OCI-LY3 (cell line): Measurements from ENCODE around the gene EMC6.
"Not testable (repeated sequence)": the region's sequence is repeated elsewhere in the genome, so short reads cannot be mapped to it uniquely, and the experiment has no call there.

Source experiments
- H2AFZ ChIP-seq: fragments of 200-600, 300-600 bp; shearing (Covaris generic); 2 replicates; pipeline ENCODE4 v1.6.0; 2014; ENCODE audit warnings: antibody characterized with exemption, low read depth, low read length
- H3K27ac ChIP-seq: fragments of 200-600, 300-600 bp; sonication (generic); 2 replicates; pipeline ENCODE4 v1.5.1; 2014; ENCODE audit warnings: mild to moderate bottlenecking, low read length, moderate library complexity, mixed read lengths
- H3K27me3 ChIP-seq: fragments of 200-600, 300-600 bp; sonication (generic); 2 replicates; pipeline ENCODE4 v1.6.1; 2014; ENCODE audit warnings: low read depth, low read length, mixed read lengths
- H3K36me3 ChIP-seq: fragments of 200-600, 300-600 bp; sonication (generic); replicated peaks from 2 replicates; pipeline ENCODE3; 2014; ENCODE audit warnings: low read depth, low read length, mixed read lengths
- H3K4me1 ChIP-seq: fragments of 300-600, 200-600 bp; sonication (generic); 2 replicates; pipeline ENCODE4 v1.6.1; 2014; ENCODE audit warnings: low read length, mixed read lengths
- H3K4me2 ChIP-seq: fragments of 200-600, 300-600 bp; sonication (generic); 2 replicates; pipeline ENCODE4 v1.6.1; 2014; ENCODE audit warnings: low read length, mixed read lengths
- H3K4me3 ChIP-seq: fragments of 300-600, 200-600 bp; sonication (generic); 2 replicates; pipeline ENCODE4 v1.5.1; 2014; ENCODE audit warnings: antibody characterized with exemption, mild to moderate bottlenecking, low read length, moderate library complexity
- H3K79me2 ChIP-seq: fragments of 300-600, 200-600 bp; shearing (Covaris generic); 2 replicates; pipeline ENCODE4 v1.6.1; 2014; ENCODE audit warnings: mild to moderate bottlenecking, low read length, mixed read lengths
- H3K9ac ChIP-seq: fragments of 300-600, 200-600 bp; shearing (Covaris generic); 2 replicates; pipeline ENCODE4 v1.6.0; 2014; ENCODE audit warnings: mild to moderate bottlenecking, low read length, moderate library complexity
- H3K9me3 ChIP-seq: fragments of 200-600, 300-600 bp; shearing (Covaris generic); 2 replicates; pipeline ENCODE4 v1.6.1; 2014; ENCODE audit warnings: low read length, mixed read lengths; ENCODE audit not compliant: insufficient read depth
- H4K20me1 ChIP-seq: fragments of 200-600, 300-600 bp; sonication (generic); 2 replicates; pipeline ENCODE4 v1.6.1; 2016; ENCODE audit warnings: low read length, mixed read lengths; ENCODE audit not compliant: insufficient read depth
- EZH2phosphoT487 ChIP-seq: fragments of 200-600 bp; shearing (Covaris generic); IDR thresholded peaks from 2 replicates; pipeline ENCODE4 v1.6.1; 2018; ENCODE audit warnings: antibody characterized with exemption, mixed run types, low read depth
- TF ChIP-seq, protein P1 (sequence below): fragments of 200-600, 300-600 bp; sonication (generic); IDR thresholded peaks from 2 replicates; pipeline ENCODE4 v1.5.1; 2014; ENCODE audit warnings: antibody characterized with exemption, low read length, low read depth

The EMC6 gene

DNA sequence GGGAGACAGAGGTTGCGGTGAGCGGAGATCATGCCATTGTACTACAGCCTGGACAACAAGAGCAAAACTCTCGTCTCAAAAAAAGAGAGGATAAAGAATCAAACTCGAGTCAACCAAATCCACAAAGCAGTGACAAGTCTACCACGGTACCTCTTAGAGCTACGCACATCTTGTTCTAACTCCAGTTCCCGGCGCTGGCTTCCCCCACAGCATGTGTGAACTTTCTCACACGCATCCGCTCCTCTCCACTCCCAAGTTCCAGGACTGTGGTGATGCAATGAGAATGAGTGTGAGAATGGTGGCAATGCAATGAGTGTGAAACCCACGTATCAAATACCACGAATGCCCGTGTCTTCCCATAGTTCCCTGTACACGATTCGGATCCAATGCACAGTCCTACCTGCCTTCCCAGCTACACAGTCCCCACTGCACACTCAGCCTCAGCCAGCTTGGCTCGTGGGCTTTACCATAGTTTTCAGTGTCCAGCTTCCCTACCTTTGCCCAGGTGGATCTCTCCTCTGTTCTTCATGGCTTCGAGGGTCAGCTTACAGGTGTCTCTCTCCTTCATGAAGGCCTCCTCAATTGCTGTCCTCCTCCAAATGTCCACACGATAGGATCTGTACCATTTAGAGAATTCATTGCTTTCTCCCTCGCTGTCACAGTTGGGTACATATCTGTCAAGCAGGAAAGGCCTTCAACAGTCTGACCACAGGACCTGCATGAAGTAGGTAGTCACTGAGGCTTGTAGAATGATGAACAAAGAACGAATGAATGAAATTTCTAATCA lies 36.5 kb downstream of the EMC6 start:
- H4K20me1 ChIP-seq, result no peaks in the 10 kb centered on the region
- H3K36me3 ChIP-seq, result no peaks in the 10 kb centered on the region
- no peak overlapping the region for H2AFZ ChIP-seq
- peaks cover 24% of the 10 kb centered on the region for H3K4me1 ChIP-seq
- no peak for TF ChIP-seq EZH2phosphoT487
- TF ChIP-seq, protein P1, sequence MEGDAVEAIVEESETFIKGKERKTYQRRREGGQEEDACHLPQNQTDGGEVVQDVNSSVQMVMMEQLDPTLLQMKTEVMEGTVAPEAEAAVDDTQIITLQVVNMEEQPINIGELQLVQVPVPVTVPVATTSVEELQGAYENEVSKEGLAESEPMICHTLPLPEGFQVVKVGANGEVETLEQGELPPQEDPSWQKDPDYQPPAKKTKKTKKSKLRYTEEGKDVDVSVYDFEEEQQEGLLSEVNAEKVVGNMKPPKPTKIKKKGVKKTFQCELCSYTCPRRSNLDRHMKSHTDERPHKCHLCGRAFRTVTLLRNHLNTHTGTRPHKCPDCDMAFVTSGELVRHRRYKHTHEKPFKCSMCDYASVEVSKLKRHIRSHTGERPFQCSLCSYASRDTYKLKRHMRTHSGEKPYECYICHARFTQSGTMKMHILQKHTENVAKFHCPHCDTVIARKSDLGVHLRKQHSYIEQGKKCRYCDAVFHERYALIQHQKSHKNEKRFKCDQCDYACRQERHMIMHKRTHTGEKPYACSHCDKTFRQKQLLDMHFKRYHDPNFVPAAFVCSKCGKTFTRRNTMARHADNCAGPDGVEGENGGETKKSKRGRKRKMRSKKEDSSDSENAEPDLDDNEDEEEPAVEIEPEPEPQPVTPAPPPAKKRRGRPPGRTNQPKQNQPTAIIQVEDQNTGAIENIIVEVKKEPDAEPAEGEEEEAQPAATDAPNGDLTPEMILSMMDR, result no peak
- H3K4me3 ChIP-seq, result no peak overlapping the region
- no peak overlapping the region for H3K27ac ChIP-seq
- H3K9ac ChIP-seq, result no peak overlapping the region
- no peak overlapping the region for H3K4me2 ChIP-seq
- no peaks in the 10 kb centered on the region for H3K9me3 ChIP-seq
- no peaks in the 10 kb centered on the region for H3K27me3 ChIP-seq
- H3K79me2 ChIP-seq, result no peaks in the 10 kb centered on the region

DNA sequence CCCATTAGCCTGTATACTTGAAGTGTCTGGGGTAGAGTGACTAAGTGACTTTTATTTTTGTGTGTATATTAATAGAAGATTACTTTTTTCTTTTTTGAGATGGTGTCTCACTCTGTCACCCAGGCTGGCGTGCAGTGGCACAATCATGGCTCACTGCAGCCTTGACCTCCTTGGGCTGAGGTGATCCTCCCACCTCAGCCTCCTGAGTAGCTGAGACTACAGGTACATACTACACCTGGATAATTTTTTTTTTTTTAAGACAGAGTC lies 37.0 kb downstream of the EMC6 start:
- H3K4me1 ChIP-seq, result peaks cover 28% of the 10 kb centered on the region
- not testable (repeated sequence) for H3K9ac ChIP-seq, H3K36me3 ChIP-seq, H3K79me2 ChIP-seq, H3K27me3 ChIP-seq, H3K9me3 ChIP-seq, H3K27ac ChIP-seq, H3K4me3 ChIP-seq, H3K4me2 ChIP-seq, H4K20me1 ChIP-seq, H2AFZ ChIP-seq

DNA sequence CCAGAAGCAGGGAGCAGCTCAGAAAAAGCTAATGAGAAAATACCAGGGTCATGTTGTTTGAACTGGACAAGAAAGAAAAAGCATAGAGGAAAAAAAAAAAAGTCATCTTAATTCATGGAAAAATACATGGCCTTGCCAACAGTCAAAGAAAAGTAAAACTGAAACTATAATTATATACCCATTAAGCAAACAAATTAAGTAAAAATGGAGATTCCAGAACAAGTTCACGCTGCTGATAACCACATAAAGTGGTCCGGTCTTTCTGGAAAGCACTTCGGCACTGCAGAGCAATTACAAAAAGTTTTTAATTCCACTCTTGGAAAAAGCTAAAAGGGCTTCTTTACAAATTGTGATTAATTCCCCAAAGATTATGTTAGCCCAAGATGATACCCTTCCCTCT lies 39.8 kb downstream of the EMC6 start:
- H3K36me3 ChIP-seq, result peaks cover 2% of the 10 kb centered on the region
- H3K4me1 ChIP-seq, result peaks cover 48% of the 10 kb centered on the region
- H3K27ac ChIP-seq, result no peak overlapping the region
- H3K4me3 ChIP-seq, result peak overlapping the region; percentile 44; the same call in 1 of the 2 replicates
- no peaks in the 10 kb centered on the region for H4K20me1 ChIP-seq
- TF ChIP-seq, protein P1, result no peak
- TF ChIP-seq EZH2phosphoT487, result no peak
- H3K9me3 ChIP-seq, result no peaks in the 10 kb centered on the region
- H2AFZ ChIP-seq, result no peak overlapping the region
- H3K4me2 ChIP-seq, result peak overlapping the region; percentile 41
- H3K9ac ChIP-seq, result 0 out of 2 replicates have a peak overlapping the region, but pooled peaks have one; percentile 4
- H3K27me3 ChIP-seq, result no peaks in the 10 kb centered on the region
- no peaks in the 10 kb centered on the region for H3K79me2 ChIP-seq

DNA sequence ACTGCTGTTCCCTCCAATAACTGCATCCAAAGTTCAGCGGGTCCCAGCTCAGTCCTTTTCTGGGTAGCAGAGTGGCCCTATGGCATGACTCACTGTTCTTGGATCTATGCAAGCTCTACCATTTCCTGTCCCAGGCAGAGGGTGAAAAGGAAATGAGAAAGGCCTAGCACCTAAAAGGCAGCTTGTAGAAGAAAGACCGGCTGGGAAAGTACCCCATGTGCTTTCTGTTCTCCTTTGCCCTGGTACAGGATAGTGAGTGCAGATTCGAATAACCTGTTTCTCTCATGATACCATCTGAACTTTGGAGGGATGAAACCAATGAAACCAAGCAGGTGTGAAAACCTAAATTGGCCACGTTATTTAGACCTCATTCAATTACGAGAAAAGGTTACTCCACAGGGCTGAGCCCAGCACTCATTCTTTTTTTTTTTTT lies 42.4 kb downstream of the EMC6 start:
- Histone ChIP-seq H3K27ac (peak overlapping the region; percentile 96), H3K4me3 (peak overlapping the region; percentile 49; the same call in 1 of the 2 replicates), H3K36me3 (peaks cover 8% of the 10 kb centered on the region), H3K27me3 (no peaks in the 10 kb centered on the region), H4K20me1 (no peaks in the 10 kb centered on the region), H3K9ac (peak overlapping the region; percentile 36; the same call in 1 of the 2 replicates), H2AFZ (no peak overlapping the region), H3K4me2 (peak overlapping the region; percentile 60), H3K79me2 (no peaks in the 10 kb centered on the region), H3K4me1 (peaks cover 48% of the 10 kb centered on the region), H3K9me3 (no peaks in the 10 kb centered on the region)
- no peak for TF ChIP-seq EZH2phosphoT487
- TF ChIP-seq, protein P1, result no peak
